ENCODE results near the gene AFDN. TPM values are rescaled to one million over a fixed set of nuclear protein-coding genes. Genes with fewer than 3 reads are reported as not detected.

The AFDN gene
- total RNA-seq, 1 experiment from 2014 or later = 182 TPM

- TF ChIP-seq OVOL2 (CRISPR knock-in tag; IDR thresholded peaks at IDR 0.05; ENCODE audit: borderline replicate concordance) = no peak
- no peak for TF ChIP-seq E2F4 (CRISPR knock-in tag; IDR thresholded peaks at IDR 0.05; ENCODE audit: borderline replicate concordance, low read depth)
- TF ChIP-seq AFF4 (CRISPR knock-in tag; IDR thresholded peaks at IDR 0.05; ENCODE audit: borderline replicate concordance) = no peak
- TF ChIP-seq, protein P1, sequence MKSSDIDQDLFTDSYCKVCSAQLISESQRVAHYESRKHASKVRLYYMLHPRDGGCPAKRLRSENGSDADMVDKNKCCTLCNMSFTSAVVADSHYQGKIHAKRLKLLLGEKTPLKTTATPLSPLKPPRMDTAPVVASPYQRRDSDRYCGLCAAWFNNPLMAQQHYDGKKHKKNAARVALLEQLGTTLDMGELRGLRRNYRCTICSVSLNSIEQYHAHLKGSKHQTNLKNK (CRISPR knock-in tag; IDR thresholded peaks at IDR 0.05) = no peak
- no peak for TF ChIP-seq ATF1 (CRISPR knock-in tag; IDR thresholded peaks at IDR 0.05)
- no peak for TF ChIP-seq FOXJ3 (CRISPR knock-in tag; IDR thresholded peaks at IDR 0.05; ENCODE audit: borderline replicate concordance)
- no peak for TF ChIP-seq ZNF671 (CRISPR knock-in tag; IDR thresholded peaks at IDR 0.05)
- H3K4me1 Mint-ChIP-seq = peaks cover 20% of the 10 kb centered on the region
- H3K9me3 Mint-ChIP-seq = no peaks in the 10 kb centered on the region
- H3K27ac Mint-ChIP-seq = no peak overlapping the region
- ChIA-PET CTCF (no interaction called here), POLR2A (no interaction called here)
- H3K4me3 Mint-ChIP-seq = no peak overlapping the region
- H3K27me3 Mint-ChIP-seq (ENCODE audit: low read depth) = no peaks in the 10 kb centered on the region
- no peaks in the 10 kb centered on the region for H3K36me3 Mint-ChIP-seq
- ATAC-seq (no peak), DNase-seq (ENCODE audit: low spot score) (no peak)
Observed at GRCh38 chr6:167793421-167793820, 33.3 kb upstream of the AFDN start.

DNA sequence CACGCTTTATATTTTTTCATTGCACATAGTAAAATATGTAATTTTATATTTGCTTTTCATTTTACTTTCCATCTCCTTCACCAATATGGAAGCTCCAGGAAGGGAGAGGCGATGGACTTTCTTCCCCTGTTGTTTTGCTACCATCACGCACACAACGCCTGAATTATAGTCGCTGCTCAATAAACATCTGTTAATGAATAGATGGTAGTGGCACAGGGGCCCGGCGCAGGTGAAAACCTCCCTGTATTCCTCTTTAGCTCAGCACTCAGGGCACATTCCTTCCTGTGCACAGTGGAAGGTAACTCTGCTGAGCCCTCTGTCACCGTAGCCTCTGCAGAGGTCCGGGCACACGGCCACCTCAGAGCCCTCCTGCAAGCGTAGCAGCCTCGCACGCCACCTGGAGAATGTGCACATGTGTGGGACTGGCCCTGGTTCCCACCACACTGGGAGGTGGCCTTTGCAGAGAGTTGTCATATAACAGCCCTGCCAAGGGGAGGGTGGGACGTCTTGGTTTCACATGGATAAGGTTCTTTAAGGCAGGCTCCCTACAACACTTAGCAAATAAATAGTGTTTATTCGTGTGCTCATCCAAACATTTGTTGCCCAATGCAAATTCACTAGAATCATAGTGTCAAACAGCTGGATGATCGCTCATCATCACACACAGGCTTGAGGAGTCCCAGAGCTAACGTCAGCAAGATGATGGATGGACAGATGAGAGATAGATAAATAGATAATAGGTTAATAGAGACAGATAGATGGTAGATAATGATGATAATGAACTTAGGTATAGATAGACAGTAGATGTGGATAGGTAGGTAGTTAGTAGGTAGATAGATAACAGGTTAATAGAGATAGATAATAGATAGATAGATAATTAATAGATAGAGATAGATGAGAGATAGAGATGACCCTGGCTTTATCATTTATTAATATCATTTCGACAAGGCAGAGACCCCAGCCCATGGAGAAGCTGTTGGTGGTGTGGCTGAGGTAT is 32.3 kb upstream of the AFDN start:
- ChIA-PET CTCF (no interaction called here), POLR2A (no interaction called here)
- Mint-ChIP-seq H3K4me1 (peaks cover 30% of the 10 kb centered on the region), H3K9me3 (no peaks in the 10 kb centered on the region), H3K4me3 (no peak overlapping the region), H3K27ac (no peak overlapping the region), H3K27me3 (ENCODE audit: low read depth) (no peaks in the 10 kb centered on the region), H3K36me3 (no peaks in the 10 kb centered on the region)
- no peak for TF ChIP-seq PREB (CRISPR knock-in tag; IDR thresholded peaks at IDR 0.05; ENCODE audit: borderline replicate concordance)
- no peak for TF ChIP-seq FOXP1 (CRISPR knock-in tag; IDR thresholded peaks at IDR 0.05; ENCODE audit: borderline replicate concordance)
- TF ChIP-seq NR1H2 (CRISPR knock-in tag; IDR thresholded peaks at IDR 0.05) = no peak
- ATAC-seq (no peak), DNase-seq (ENCODE audit: low spot score) (no peak)

DNA sequence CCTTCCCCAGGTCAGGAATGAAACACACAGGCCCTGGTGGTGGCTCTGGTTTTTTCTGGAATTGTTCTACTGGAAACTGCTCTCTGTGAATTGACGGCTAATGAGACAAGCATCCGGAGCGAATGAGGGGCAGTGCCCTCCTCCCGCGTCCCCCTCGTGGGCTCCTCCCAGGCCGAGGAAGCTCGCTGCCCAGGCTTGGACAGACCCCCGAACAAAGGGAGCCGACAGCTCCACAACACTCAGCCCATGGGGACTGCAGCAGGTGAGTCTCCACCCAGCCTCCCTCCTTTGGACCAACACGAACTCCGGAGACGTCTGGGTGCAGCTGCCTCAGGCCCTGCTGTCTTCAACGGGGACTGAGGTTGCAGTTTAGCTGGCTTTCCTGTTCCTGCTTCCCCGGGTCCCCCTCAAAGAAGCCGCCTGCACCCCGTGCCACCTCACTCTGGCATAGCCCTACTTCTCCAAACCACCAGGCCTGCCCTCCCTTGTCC is 31.3 kb upstream of the AFDN start:
- CTCF ChIA-PET = no interaction called here
- H3K4me3 Mint-ChIP-seq = no peak overlapping the region
- TF ChIP-seq, protein P2, sequence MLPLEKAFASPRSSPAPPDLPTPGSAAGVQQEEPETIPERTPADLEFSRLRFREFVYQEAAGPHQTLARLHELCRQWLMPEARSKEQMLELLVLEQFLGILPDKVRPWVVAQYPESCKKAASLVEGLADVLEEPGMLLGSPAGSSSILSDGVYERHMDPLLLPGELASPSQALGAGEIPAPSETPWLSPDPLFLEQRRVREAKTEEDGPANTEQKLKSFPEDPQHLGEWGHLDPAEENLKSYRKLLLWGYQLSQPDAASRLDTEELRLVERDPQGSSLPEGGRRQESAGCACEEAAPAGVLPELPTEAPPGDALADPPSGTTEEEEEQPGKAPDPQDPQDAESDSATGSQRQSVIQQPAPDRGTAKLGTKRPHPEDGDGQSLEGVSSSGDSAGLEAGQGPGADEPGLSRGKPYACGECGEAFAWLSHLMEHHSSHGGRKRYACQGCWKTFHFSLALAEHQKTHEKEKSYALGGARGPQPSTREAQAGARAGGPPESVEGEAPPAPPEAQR (CRISPR knock-in tag; IDR thresholded peaks at IDR 0.05) = no peak
- TF ChIP-seq IRF2 (CRISPR knock-in tag; IDR thresholded peaks at IDR 0.05; ENCODE audit: borderline replicate concordance, low read depth) (no peak), ZNF263 (CRISPR knock-in tag; IDR thresholded peaks at IDR 0.05; ENCODE audit: low read depth) (no peak), ATF3 (CRISPR knock-in tag; conservative IDR thresholded peaks at IDR 0.05) (no peak), EMX1 (CRISPR knock-in tag; IDR thresholded peaks at IDR 0.05) (no peak), ZNF121 (CRISPR knock-in tag; IDR thresholded peaks at IDR 0.05) (no peak), NR3C1 (CRISPR knock-in tag; conservative IDR thresholded peaks at IDR 0.05; ENCODE audit: low read depth) (no peak), SOX15 (CRISPR knock-in tag; IDR thresholded peaks at IDR 0.05) (no peak), USF2 (CRISPR knock-in tag; IDR thresholded peaks at IDR 0.05) (no peak), ZNF138 (CRISPR knock-in tag; conservative IDR thresholded peaks at IDR 0.05) (no peak), PREB (CRISPR knock-in tag; IDR thresholded peaks at IDR 0.05; ENCODE audit: borderline replicate concordance) (no peak)

More for the DNA sequence above, 31.3 kb upstream of the AFDN start:
- no peaks in the 10 kb centered on the region for H3K9me3 Mint-ChIP-seq
- POLR2A ChIA-PET = no interaction called here
- no peak for ATAC-seq
- no peaks in the 10 kb centered on the region for H3K27me3 Mint-ChIP-seq (ENCODE audit: low read depth)
- DNase-seq (ENCODE audit: low spot score) = no peak
- H3K27ac Mint-ChIP-seq = no peak overlapping the region
- H3K4me1 Mint-ChIP-seq = peaks cover 36% of the 10 kb centered on the region
- no peaks in the 10 kb centered on the region for H3K36me3 Mint-ChIP-seq
